NCI-H146 treated with DMSO at 0.1 percent for 48 hours (cell line): Measurements from ENCODE around the gene PFKFB2.
"Not testable (repeated sequence)": the region's sequence is repeated elsewhere in the genome, so short reads cannot be mapped to it uniquely, and the experiment has no call there.

Experiments
- DNase-seq: peaks from one replicate; lab custom pipeline; 2025; ENCODE audit not compliant: unreplicated experiment; lab: John Stamatoyannopoulos, UW

PFKFB2 gene

GRCh38 chr1:207036865-207037264 lies 16.2 kb upstream of the PFKFB2 start:
- DNase-seq, result no peak

- no peak for DNase-seq
Measured at GRCh38 chr1:207039380-207040180, 13.5 kb upstream of the PFKFB2 start.

DNA sequence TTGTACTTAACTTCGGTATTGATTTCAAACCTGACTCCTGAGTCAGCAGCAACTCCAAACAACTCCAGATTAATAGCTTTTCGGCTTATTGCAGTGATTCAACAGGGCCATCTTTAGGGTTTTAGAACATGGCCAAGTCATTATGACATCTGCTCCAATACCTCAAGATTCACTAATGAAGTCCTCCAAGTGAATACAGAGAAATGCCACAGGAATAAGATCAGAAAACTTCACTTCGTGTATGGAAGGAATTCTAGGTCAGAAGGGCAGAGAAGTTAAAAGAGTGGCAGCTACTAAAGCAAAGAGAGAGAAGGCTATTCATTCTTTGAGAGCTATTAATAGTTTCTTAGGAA lies 12.9 kb upstream of the PFKFB2 start:
- DNase-seq, result no peak

- not testable (repeated sequence) for DNase-seq
Measured at GRCh38 chr1:207041397-207041796, 11.7 kb upstream of the PFKFB2 start.

DNA sequence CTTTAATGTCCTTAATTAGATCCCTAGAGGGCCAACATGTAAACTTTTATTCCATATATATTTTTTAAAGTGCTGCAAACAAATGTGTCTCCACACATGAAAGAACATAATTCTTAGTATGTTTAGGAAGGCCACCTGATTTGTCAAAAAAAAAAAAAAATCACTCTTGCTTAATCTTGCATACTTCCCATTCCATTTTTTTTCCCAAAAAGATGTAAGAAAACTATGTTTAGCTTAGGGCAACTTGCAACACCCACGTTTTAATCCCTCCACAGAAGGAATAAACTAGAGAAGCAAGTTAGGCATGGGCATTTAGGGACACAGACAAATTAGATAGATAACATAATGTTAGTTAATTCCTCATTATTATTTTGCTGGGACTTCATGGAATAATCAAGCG lies 7.6 kb upstream of the PFKFB2 start:
- DNase-seq, result no peak

- DNase-seq, result no peak
Measured at GRCh38 chr1:207047505-207047904, 5.6 kb upstream of the PFKFB2 start.

- no peak for DNase-seq
Measured at GRCh38 chr1:207048041-207048440, 5.0 kb upstream of the PFKFB2 start.

DNA sequence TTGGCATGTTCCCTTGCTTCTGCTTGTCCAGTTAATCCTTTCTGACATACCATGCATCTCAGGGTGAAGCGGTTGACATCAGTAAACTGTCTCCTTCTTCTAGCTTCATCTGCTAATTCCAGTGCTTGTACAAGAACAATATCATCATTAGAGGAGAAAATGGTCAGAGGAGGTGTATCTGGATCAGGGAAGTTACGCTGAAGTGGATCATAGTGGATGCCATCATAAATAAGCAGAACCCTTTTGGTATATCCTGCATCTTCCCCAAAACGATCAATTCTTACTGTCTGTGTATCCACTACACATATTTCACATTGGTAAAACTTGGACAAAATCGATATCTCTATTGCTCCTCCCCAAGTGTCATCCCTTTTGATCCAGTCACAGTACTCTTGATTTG lies 4.0 kb upstream of the PFKFB2 start:
- no peak for DNase-seq

DNA sequence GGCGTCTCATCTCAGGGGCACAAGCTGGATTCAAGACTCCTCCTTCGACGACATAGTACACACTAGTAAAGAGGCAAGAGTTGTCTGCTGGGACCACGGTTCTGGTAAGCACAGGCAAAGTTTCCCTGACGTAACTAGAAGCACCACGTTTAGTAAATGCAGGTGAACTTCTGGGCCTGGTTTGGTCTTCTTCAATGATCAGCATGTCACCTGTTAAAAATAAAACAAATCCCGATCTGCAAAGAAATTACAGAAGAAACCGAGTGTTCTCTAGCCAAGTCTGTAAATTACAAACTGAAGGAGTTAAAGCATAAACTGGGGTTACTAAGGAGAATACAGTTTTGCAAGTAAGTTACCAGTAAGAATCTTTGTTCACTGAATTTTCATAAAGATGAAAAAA lies 3.6 kb upstream of the PFKFB2 start:
- no peak for DNase-seq

- peak; percentile 9 for DNase-seq
Measured at GRCh38 chr1:207049974-207050391, 3.1 kb upstream of the PFKFB2 start.

GRCh38 chr1:207050480-207051190 lies 2.4 kb upstream of the PFKFB2 start:
- peak; percentile 70 for DNase-seq

DNA sequence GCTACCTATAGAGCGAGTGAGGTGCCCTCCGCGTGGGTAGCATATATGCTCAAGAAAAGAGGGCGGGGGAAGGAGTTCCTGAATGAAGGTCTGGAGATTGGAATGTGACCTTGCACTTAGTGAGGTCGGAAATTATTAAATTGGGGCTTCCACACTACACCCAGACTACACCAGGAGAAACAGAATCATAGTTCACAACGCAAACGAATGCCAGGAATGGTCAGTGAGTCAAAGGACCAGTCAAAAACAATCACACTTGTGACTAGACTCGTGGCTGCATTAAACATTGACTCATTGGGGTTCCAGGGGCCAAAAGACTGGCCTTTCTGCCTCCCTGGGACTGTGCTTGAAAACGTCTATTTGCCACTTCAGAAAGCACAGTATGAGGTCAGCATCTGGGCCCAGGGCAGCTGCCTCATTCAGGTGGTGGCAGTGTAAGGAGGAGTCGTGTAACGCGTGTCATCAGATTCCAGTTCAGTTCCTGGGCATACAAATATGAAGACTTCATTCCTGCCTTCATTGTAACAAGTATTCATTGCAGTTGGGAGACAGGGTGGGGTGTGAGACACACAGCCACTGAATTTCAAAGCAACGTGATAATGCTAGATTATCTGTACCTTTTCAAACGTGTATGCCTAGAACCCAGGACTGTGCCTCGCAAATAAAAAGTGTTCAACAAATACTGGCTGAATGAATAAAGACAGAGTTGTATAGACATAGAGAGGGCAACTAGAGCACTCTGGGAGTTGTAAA lies 1.7 kb upstream of the PFKFB2 start, which contains the start of gene YOD1:
TSS of gene YOD1 (minus strand) at position 18 of the 753 bp plus-strand sequence. CDS start 178 bp downstream, outside the sequence.
- peak; percentile 43 for DNase-seq

DNA sequence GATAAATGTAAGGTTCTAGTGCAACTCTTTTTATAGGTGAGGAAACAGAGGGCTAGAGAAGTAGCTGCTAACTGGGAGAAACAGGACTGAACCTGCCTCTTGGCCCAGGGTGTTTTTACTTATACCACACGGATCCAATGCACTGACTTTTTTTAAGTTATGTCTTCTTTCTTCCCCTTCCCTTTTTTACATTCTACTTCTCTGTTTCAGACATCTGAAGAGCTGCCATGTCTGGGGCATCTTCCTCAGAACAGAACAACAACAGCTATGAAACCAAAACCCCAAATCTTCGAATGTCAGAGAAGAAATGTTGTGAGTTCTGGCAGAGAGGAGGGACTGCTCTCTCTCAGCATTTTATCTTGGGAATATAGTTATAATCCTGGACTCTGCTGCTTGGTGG lies 1.4 kb downstream of the PFKFB2 start:
- DNase-seq, result no peak

GRCh38 chr1:207055386-207056001 lies 2.4 kb downstream of the PFKFB2 start:
- no peak for DNase-seq

DNA sequence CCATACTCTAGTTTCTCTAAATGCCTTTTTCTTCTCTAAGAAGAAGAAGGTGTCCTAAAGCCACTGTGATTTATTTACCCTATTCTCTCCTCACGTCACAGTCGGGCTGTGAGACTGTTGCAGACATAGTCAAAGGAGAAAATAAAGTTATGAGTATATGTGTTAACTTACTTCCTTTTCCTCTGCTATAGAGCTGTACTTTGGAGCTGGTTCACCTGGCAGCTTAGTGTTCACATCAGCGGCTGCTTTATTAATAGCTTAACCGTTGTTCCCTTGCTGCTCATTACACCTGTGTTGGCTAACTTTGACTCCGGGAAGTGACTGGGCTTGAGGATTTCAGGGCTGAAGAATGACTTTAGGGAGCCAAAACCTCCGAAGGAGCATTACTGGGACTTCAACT lies 3.6 kb downstream of the PFKFB2 start:
- DNase-seq, result no peak

GRCh38 chr1:207058252-207058651 lies 5.2 kb downstream of the PFKFB2 start:
- DNase-seq, result no peak

DNA sequence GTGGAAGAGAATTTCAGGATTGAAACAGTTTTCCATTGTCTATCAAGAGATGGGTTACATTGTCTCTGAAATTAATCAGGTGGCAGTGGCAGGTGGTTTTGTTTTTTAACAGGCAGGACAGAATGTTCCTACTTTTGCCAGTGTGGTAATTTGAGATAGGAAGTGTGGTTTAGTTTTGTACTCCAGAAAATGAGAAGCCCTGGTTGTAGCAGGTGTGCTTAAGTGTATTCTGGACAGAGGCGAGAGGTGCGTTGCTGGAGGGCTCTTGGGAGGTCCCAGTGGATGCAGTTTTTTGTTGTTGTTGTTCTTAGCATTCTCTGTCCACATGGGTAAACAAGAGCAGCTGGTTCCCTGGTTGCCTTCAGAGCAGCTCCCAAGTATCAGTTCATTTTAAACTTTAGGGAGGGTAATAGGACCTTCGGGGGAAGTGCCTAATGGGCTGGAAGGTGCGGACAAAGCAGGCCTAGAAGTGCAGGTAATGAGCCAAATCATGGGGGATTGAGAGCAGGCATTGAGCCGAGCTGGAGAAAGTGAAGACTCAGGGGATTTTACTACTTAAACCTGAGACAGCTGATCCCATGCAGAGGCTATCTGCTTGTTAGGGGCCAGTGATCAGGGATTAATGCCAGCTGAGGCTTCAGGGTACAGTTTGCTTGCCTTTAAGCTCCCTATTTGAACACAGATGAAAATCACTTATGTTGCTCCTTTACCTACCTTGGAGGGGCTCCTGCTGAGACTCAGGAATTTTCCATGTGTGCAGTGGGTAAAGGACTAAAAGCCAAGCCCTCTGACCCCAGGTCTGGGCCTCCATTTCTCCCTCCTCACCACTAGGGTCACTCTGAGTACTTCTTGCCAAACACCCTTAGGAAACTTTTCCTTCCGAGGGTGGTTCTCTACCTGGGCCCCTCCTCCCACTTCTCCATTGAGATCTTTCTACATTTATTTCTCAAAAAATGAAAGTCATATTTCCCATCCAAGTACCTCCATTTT lies 6.1 kb downstream of the PFKFB2 start:
- DNase-seq, result no peak

DNA sequence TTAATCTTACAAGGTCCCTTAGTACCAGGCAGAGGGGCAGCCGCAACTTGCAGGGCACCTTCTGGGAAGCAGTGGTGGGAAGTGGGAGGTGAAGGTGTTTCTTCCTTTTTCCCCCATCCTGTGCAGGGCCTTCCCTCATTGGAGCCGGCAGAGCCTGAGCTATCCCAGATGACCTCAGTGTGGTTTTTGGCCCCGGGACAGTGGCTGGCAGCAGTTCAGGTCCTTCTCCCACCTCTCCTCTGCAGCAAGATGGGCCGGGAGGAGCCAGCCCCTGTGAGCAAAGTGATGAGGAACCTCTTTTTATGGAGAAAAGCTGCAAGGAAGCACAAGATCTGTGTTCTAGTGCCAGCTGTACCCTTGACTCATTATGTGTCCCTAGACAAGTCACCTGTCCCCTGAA lies 6.8 kb downstream of the PFKFB2 start:
- no peak for DNase-seq

GRCh38 chr1:207060596-207060995 lies 7.5 kb downstream of the PFKFB2 start:
- DNase-seq, result no peak

DNA sequence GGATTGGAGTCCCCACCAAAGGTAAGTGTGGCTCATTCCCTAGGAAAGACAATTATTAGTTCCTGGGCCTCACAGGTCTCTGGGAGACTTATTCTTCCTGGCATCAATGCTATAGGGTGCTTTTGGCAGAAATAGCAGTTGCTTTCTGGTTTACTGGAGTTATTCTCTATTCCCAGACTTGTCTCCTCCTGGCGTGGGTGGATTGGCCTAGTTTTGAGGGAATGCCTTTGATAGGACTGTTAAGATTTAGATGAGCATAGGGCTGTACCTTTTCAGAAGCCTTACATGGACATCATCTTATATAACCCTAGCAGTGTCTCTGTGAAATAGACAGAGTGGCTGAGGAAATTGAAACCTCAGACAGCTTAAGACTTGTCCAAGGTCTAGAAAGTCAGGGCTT lies 9.0 kb downstream of the PFKFB2 start:
- DNase-seq, result no peak
